ENCODE data around the gene TRIM68.

TRIM68 gene

GRCh38 chr11:4607781-4608666, at the start of gene TRIM68:
TSS of gene TRIM68 (minus strand) at chr11:4608231. CDS start at chr11:4605504, 2,727 bp downstream.
- peak; percentile 89 to 92 (median 91) for DNase-seq (ENCODE audit: low read depth in 3 of 3)

DNA sequence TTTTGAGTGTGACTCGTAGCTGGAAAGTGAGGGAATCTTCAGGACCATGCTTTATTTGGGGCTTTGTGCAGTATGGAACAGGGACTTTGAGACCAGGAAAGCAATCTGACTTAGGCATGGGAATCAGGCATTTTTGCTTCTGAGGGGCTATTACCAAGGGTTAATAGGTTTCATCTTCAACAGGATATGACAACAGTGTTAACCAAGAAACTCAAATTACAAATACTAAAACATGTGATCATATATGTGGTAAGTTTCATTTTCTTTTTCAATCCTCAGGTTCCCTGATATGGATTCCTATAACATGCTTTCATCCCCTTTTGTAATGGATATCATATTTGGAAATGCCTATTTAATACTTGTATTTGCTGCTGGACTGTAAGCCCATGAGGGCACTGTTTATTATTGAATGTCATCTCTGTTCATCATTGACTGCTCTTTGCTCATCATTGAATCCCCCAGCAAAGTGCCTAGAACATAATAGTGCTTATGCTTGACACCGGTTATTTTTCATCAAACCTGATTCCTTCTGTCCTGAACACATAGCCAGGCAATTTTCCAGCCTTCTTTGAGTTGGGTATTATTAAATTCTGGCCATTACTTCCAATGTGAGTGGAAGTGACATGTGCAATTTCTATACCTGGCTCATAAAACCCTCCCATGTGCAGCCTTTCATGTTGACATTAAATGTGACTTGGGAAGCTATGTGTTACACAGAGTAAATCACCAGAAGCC, 46.8 kb upstream of the TRIM68 start:
- no peak for DNase-seq (ENCODE audit: low read depth in 3 of 3)

DNA sequence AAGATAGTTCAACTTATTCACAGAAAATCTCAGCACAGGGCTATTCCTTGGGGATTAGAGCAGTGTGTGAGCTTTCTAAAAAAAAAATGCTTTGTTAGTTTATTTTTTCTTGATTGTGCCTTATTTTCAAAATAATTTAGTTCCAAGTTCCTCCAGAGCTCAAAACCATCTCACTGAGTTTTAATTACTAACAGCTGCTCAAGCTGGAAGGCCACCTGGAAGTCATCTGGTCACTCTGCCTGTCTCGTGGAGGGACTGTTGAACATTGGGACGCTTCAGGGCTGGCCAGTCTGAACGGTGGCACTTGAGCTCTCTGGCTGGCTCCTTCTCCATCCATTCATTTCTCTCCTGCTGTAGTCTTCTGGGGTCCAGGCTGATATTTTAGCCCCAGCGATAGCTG, 39.7 kb upstream of the TRIM68 start:
- DNase-seq (ENCODE audit: low read depth in 3 of 3), result no peak

GRCh38 chr11:4645974-4646373, 37.9 kb upstream of the TRIM68 start:
- DNase-seq (ENCODE audit: low read depth in 3 of 3), result no peak

DNA sequence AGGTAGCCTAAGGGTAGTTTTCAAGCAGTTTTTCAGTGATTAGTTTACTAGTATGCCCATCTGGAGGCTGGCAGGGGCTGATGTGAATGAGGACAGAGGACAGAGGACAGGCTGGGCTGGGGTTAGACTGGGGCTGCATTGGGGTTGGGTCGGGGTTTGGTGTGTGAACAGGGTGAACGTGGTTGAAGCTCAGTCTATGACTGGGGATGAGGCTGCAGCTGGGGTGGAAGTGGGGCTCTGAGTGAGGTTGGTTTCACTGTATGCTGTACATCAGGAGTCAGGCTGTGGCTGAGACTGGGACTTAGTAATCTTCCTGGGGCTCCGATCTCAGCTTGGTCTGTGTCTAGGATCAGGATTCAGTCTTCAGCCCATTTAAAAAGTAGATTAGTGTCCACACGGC, 36.2 kb upstream of the TRIM68 start:
- no peak for DNase-seq (ENCODE audit: low read depth in 3 of 3)

GRCh38 chr11:4643682-4644081, 35.7 kb upstream of the TRIM68 start, which contains the start of gene OR51E1:
TSS of gene OR51E1 (plus strand) at chr11:4643982. CDS start at chr11:4652527, 8,545 bp downstream.
- no peak for DNase-seq (ENCODE audit: low read depth in 3 of 3)

DNA sequence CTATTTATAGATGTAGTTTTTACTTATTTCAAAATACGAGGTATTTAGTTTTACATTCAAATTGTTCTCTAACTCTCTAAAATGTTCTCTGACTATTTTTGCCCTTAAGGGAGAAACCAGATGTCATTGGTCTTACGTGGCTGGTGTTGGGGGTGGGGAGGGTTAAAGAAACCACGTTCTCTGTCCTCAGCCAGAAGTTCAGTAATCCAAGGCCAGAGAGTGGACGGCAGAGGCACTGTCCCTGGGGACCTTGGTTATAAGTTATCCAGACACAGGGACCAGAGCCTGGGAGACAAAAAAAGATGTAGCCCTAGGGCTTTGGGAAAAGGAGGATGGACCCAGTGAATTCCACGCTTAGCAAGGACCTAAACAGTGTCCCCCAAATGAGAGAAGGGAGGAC, 35.0 kb upstream of the TRIM68 start:
- no peak for DNase-seq (ENCODE audit: low read depth in 3 of 3)

DNA sequence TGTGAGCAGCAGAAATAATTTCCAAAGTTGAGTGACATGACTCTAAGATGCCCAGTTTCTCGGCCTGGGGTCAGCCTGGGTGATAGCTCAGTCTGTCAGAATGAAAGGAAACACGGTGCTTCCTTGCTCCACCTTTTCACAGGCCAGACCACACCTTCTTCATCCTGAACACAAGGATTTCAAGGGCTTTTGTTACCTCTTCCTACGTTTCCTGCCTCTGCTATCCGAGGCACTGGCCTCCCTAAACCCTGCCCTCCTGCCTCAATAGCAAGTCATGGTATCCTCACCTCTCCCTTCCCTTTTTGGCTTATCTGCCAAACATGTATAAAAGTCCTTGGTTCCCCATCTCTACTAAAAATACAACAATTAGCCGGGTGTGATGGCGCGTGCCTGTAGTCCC, 34.0 kb upstream of the TRIM68 start:
- DNase-seq (ENCODE audit: low read depth in 3 of 3), result no peak

GRCh38 chr11:4641501-4641900, 33.5 kb upstream of the TRIM68 start:
- DNase-seq (ENCODE audit: low read depth in 3 of 3), result no peak

- DNase-seq (ENCODE audit: low read depth in 3 of 3), result no peak
Observed at GRCh38 chr11:4639931-4640330, 31.9 kb upstream of the TRIM68 start.

DNA sequence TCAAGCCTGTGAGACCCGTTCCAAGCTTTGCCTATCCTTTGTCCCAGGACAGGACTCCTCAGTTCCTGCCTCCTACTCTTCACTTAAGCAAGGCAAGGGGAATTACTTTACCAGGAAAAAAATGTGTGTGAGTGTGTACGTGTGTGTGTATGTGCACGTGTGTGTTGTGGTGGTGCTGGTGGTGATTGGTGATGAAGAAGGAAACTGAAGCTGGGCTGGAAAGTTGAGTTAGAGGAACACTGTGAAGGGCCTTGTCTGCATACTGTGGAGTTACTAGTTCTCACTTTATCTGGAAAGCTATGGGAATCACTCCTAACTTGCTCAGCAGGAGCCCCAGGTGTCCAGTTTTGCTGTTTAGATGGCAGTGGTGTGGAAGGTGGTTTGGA, 29.6 kb upstream of the TRIM68 start:
- no peak for DNase-seq (ENCODE audit: low read depth in 3 of 3)

GRCh38 chr11:4636962-4637661, 29.1 kb upstream of the TRIM68 start, which contains the start of gene OR51D1:
TSS of gene OR51D1 (plus strand) at chr11:4637477. CDS start at chr11:4639791, 2,314 bp downstream.
- DNase-seq (ENCODE audit: low read depth in 3 of 3), result peak; percentile 43 to 65 (median 50)

DNA sequence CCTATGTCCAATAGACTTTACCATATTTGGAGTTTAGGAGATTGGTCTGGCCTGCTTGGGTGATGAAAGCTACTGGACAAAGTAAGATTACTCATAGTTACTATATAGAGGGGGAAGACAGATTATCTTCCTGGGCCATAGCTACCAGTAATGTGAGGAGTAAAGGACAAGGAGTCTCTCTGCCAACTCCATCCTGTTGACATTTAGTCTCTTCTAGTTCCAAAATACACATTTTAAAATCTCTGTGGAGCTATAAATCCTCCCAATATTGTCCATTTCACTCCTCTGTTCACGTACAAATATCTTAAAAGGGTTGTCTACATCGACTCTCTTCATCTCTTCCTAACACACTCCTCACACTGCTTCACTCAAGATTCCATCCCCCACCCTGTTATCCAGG, 28.1 kb upstream of the TRIM68 start:
- DNase-seq (ENCODE audit: low read depth in 3 of 3), result no peak

DNA sequence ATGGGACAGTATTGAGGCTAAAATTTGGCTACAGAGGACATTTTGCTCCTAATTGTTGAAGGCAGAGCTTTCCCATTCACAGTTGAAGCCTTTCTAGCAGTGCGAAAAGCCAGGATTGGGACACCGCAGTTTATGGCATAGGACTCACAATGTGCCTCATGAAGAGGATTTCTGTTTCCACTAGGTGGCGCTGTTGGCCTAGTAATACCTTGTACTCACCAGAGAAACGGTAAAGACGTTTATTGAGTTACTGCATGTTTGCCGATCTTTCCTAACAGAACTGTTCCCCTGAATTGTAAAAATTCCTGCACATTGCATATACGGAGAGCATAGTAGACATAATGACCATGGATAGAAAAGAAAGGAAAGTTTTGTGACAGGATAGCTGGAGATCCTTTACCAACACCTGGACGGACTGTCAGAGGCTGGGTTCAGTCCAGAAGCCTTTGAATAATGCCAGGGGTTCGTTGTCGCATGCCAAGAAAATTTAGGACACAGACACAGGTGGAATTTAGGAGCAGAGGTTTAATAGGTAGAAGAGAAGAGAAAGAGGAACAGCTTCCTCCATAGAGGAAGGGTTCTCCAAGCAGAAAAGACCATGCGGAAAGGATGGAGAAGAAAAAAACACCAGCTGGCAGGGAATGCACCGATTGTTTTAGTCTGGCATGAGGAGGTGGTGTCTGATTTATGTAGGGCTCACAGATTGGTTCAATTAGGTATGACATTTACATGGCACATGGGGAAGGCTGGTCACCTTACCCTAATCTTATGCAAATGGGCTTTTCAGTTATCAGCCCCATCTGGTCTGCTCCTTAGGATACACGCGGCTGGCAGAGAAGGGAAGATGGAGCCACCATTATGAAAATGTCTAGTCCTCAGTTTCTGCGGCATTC, 18.4 kb upstream of the TRIM68 start:
- DNase-seq (ENCODE audit: low read depth in 3 of 3), result peak in 2 of 3 experiments; percentile 26 to 27

DNA sequence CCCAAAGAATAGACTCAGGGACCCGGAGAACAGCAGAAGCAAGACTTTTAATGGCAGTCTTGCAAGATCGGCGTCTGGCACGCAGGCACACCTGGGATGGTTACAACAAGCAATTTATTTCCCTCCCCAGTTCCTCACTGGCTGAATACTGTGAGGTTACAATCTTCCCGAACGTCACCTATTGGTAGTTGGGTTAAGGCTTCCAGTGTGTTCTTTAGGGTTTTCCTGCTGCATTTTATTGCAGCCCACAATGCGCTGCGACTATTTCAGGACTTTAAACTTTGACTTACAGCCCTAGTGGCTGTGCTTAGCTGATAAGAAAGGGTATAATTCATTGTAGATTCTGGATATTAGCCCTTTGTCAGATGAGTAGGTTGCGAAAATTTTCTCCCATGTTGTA, 11.5 kb upstream of the TRIM68 start:
- no peak for DNase-seq (ENCODE audit: low read depth in 3 of 3)

GRCh38 chr11:4615856-4616444, 7.9 kb upstream of the TRIM68 start:
- no peak for DNase-seq (ENCODE audit: low read depth in 3 of 3)

DNA sequence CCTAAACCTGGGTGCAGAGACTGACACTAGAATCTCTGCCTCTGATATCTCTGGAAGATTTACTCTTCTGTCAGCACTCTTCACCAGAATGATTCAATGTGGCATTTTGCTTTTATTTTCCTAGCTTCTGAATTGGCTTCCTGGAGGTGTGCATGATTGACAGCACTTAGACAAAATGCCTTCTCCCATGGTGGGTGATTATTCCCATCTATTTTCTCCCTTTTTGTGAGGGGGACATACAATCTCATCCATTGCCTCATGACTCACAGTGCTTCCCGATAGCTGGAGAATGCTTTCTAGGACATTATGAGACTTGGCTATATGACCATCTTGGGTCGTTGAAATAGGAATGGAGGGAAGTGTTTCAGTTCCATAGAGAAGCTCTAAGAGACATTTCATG, 4.0 kb upstream of the TRIM68 start:
- DNase-seq (ENCODE audit: low read depth in 3 of 3), result no peak

- DNase-seq (ENCODE audit: low read depth in 3 of 3), result no peak
Observed at GRCh38 chr11:4610258-4610935, 2.4 kb upstream of the TRIM68 start.

GRCh38 chr11:4607096-4607495, 935 bp downstream of the TRIM68 start:
- no peak for DNase-seq (ENCODE audit: low read depth in 3 of 3)
